ENCODE measurements around the gene SNCB.

SNCB gene

GRCh38 chr5:176644878-176645670 is 14.7 kb upstream of the SNCB start:
- no peak for DNase-seq (ENCODE audit: low read depth, low spot score)

- DNase-seq (ENCODE audit: low read depth, low spot score): no peak
Observed at GRCh38 chr5:176644294-176644693, 14.0 kb upstream of the SNCB start.

GRCh38 chr5:176643491-176644219 is 13.3 kb upstream of the SNCB start:
- DNase-seq (ENCODE audit: low read depth, low spot score): no peak

GRCh38 chr5:176642675-176643490 is 12.5 kb upstream of the SNCB start:
- DNase-seq (ENCODE audit: low read depth, low spot score): no peak

- no peak for DNase-seq (ENCODE audit: low read depth, low spot score)
Observed at GRCh38 chr5:176640616-176641015, 10.3 kb upstream of the SNCB start.

- DNase-seq (ENCODE audit: low read depth, low spot score): no peak
Observed at GRCh38 chr5:176639981-176640380, 9.6 kb upstream of the SNCB start.

- DNase-seq (ENCODE audit: low read depth, low spot score): no peak
Observed at GRCh38 chr5:176639208-176639607, 8.9 kb upstream of the SNCB start.

- DNase-seq (ENCODE audit: low read depth, low spot score): no peak
Observed at GRCh38 chr5:176638437-176638836, 8.1 kb upstream of the SNCB start.

GRCh38 chr5:176637556-176637955 is 7.2 kb upstream of the SNCB start:
- no peak for DNase-seq (ENCODE audit: low read depth, low spot score)

GRCh38 chr5:176636426-176636825 is 6.1 kb upstream of the SNCB start:
- DNase-seq (ENCODE audit: low read depth, low spot score): no peak

- DNase-seq (ENCODE audit: low read depth, low spot score): no peak
Observed at GRCh38 chr5:176633598-176633997, 3.3 kb upstream of the SNCB start.

- DNase-seq (ENCODE audit: low read depth, low spot score): no peak
Observed at GRCh38 chr5:176632745-176633144, 2.4 kb upstream of the SNCB start.

GRCh38 chr5:176631383-176632200 is 1.3 kb upstream of the SNCB start:
- DNase-seq (ENCODE audit: low read depth, low spot score): no peak

- DNase-seq (ENCODE audit: low read depth, low spot score): no peak
Observed at GRCh38 chr5:176630681-176631222, 418 bp upstream of the SNCB start.

- DNase-seq (ENCODE audit: low read depth, low spot score): no peak
Observed at GRCh38 chr5:176629317-176629852, 949 bp downstream of the SNCB start.

- no peak for DNase-seq (ENCODE audit: low read depth, low spot score)
Observed at GRCh38 chr5:176628406-176629228, 1.7 kb downstream of the SNCB start.

- no peak for DNase-seq (ENCODE audit: low read depth, low spot score)
Observed at GRCh38 chr5:176627582-176627981, 2.8 kb downstream of the SNCB start.

GRCh38 chr5:176626876-176627236 is 3.5 kb downstream of the SNCB start:
- no peak for DNase-seq (ENCODE audit: low read depth, low spot score)

- no peak for DNase-seq (ENCODE audit: low read depth, low spot score)
Observed at GRCh38 chr5:176625966-176626875, 4.1 kb downstream of the SNCB start.
